Stimulated activated CD4-positive, alpha-beta T cell treated with anti-CD3 and anti-CD28 coated beads, Interleukin-1b, Interleukin-23, amount 100 ng/mL, for 4 hours (primary cell): Measurements from ENCODE around the gene ST3GAL3.

ENCODE experiments used
- DNase-seq, 2 donors: peaks; one replicate each; pipeline ENCODE4 v3.0.0-alpha.2; 2020; ENCODE audit warnings: low read depth in 2 of 2

Gene ST3GAL3

DNA sequence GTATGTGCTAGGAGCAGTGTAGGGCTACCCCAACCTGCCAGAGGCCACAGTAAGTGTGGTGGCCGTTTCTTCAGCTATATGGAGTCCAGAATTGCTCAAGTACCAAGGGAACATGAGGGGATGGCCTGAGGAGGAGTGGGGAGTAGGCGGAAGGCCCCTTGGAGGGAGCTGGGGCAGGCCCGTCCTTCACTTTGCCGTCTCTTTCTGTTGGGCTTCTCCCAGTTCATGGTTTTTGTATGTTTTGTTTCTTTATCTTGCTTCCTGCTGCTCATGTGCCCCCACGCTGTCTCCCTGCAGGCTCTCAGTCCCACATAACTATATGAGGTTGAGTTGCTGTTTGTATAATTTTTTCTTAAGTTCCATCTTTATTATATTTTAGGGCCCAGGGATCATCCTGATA lies 256.6 kb downstream of the ST3GAL3 start:
- no peak for DNase-seq

DNA sequence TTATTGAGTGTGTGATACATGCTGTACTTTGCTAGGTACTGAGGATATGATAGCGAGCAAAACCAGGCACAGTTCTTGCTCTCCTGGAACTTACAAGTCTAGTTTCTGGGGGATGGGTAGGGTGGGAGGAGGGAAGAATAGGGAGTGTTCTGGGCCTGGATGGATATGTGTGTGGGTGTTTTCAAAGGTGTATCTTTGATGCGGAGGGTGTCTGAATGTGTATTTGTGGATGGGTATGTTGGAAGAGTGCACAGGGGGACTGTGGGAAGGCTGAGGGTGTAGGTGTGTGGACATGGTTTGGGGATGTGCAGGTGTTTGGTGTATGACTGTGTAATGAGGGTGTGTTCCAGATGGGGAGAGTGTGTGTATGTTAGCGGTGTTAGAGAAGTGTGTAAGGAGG lies 258.0 kb downstream of the ST3GAL3 start:
- DNase-seq, result no peak

DNA sequence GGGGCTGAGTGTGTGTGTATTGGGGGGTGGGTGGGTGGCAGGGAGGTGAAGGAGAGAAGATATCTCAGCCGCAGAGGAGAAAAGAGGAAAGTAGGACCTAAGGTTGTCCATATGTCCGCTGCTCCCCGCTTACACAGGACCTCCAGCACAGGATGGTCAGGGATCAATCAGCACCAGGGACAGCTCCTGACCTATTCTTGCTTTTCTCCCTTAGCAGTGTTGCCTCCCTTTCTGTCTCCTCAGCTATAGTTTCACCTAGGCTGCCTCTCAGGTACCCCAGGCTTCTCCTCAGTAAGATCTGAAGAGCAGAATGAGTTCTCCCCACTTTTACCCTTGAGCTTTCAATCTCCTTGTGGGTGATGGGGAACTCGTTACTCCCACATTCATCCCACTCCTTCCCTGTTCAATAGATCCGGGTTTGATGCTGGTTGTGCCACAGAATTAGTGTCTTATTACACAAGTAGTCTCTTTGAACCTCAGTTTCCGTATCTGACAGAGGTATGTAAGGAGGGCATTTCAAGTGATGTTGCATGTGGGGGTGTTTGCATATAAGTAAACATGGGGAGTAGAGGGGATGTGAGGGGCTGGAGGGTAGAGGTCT lies 261.1 kb downstream of the ST3GAL3 start:
- DNase-seq, result no peak

DNA sequence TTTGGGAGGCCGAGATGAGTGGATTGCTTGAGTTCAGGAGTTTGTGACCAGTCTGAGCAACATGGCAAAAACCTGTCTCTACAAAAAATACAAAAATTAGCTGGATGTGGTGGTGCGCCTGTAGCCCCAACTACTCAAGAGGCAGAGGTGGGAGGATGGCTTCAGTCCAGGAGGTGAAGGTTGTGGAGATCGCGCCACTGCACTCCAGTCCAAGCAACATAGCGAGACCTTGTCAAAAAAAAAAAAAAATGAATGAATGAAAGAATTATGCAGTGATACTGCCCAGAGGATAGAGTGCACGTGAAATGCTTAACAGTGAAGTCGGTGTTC lies 262.0 kb downstream of the ST3GAL3 start:
- no peak for DNase-seq

DNA sequence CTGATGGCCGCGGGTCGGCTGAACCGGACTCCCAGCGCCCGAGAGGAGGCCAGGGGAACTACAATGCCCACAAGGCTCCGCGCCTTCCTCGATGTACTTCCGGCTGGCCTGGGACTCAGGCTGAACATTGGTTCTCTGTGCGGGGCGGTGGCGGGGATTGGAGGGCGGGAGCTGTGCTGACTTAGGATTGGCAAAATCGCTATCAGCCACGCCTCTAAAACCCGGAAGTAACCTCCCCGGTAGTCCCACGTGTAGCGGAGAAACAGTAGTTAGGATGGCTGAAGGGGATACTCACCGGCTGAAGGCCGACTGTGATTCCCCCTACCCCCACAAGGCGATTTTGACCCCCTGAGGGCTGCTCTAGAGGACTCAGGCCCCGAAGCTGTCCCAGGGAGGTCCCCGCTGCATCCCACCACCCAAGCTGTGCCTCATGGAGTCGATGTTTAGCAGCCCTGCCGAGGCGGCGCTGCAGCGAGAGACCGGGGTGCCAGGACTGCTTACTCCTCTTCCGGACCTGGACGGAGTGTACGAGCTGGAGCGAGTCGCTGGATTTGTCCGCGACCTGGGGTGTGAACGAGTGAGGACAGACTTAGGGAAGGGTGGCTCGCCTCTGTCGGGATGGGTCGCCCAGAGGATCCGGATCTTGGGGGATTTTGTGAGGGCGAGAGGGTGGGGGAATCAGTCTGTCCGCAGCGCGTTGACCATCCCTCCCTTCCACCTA lies 262.6 kb downstream of the ST3GAL3 start, which contains the start of gene DPH2:
TSS of gene DPH2 (plus strand) at position 265 of the 721 bp plus-strand sequence. CDS start at position 431, 166 bp downstream.
- peak; percentile 91 to 94 for DNase-seq

DNA sequence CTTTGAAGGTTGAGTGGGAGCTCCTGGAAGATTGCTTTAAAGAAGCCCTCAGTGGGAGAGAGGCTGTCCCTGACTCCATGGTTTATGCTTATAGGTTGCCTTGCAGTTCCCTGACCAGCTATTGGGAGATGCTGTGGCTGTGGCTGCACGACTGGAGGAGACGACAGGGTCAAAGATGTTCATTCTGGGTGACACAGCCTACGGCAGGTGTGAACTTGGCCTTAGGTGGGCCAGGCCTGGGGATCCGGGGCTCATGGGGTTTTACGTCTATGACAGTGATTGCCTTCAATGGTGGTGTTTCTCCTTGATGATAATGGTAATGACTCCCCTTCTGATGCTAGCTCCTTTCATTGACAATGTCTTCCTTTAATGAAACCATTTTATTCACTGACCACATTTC lies 263.2 kb downstream of the ST3GAL3 start:
- DNase-seq, result no peak

DNA sequence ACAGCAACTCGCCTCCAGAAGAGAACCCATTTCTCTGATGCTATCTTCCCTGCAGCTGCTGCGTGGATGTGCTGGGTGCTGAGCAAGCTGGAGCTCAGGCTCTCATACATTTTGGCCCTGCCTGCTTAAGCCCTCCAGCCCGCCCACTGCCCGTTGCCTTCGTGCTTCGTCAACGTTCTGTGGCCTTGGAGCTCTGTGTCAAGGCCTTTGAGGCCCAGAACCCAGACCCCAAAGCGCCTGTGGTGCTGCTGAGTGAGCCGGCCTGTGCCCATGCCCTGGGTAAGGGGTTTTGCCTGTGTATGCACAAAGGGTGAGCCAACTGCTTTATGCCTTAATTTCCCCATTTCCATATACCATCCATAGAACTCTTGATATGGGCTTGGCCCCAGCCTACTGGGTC lies 263.6 kb downstream of the ST3GAL3 start:
- no peak for DNase-seq

DNA sequence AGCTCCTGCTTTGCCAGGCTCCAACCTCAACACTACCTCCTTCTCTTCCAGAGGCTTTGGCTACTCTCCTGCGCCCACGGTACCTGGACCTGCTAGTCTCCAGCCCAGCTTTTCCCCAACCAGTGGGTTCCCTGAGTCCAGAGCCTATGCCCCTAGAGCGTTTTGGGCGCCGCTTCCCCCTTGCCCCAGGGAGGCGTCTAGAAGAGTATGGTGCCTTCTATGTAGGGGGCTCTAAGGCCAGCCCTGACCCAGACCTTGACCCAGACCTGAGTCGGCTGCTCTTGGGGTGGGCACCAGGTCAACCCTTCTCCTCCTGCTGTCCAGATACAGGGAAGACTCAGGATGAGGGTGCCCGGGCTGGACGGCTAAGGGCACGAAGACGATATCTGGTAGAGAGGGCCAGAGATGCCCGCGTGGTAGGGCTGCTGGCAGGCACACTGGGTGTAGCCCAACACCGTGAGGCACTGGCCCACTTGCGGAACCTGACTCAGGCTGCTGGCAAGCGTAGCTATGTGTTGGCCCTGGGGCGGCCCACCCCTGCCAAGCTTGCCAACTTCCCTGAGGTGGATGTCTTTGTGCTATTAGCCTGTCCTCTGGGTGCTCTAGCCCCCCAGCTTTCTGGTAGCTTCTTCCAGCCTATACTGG lies 264.1 kb downstream of the ST3GAL3 start:
- DNase-seq, result no peak

DNA sequence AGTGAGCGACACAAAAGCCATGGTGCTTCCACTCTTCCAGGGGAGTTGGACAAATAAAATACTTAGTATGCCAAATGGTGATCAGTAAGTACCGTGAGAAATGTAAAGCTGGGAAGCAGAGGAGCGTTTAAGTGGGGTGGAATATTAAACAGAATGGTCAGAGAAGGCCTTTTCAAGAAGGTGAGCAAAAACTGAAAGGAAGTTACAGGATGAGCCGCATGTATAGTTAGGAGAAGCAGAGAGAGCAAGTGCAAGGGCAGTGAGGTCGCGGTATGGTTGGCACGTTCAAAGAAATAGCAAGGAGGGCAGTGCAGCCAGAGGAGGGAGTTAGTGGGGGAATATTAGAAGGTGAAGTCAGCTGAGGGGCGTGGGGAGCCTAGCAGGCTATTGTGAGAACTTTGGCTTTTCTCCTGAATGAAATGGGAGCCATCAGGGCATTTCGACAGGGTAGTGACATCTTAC lies 266.7 kb downstream of the ST3GAL3 start:
- DNase-seq, result no peak

DNA sequence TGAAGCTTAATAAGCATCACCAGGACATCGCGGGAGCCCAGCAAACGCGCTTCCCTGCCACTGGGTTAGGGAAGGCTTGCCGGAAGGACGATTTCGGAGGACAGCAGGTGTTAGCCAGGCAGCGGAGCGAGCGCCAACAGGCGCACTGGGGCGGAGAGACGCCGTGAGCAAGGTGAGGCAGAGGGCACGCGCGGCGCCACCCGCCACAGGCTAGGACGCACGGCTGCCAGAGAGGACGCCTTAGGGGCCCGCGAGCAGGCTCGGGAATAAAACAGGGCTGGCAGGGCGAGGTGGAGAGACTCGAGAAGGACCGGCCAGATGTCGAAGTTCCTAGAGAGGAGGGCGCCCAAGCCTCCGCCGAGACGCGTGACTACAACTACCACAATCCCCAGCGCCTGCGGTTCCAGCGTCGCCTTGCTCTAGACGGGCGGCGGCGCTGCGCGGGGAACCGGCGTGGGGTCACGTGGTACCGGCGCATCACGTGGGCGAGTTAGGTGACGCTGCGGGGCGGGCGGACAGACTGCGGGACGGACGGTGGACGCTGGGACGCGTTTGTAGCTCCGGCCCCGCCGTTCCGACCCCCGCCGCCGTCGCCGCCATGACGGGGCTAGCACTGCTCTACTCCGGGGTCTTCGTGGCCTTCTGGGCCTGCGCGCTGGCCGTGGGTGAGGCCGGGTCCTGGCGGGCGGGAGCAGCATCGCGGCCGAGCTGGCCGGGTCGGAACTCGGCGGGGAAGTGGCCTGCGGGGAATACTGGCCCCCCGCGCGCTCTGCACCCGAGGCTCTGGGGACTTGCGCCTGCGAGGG lies 267.3 kb downstream of the ST3GAL3 start, which contains the start of gene ATP6V0B:
TSS of gene ATP6V0B (plus strand) at position 518 of the 806 bp plus-strand sequence. CDS start at position 599, 81 bp downstream.
- peak; percentile 91 to 96 for DNase-seq

DNA sequence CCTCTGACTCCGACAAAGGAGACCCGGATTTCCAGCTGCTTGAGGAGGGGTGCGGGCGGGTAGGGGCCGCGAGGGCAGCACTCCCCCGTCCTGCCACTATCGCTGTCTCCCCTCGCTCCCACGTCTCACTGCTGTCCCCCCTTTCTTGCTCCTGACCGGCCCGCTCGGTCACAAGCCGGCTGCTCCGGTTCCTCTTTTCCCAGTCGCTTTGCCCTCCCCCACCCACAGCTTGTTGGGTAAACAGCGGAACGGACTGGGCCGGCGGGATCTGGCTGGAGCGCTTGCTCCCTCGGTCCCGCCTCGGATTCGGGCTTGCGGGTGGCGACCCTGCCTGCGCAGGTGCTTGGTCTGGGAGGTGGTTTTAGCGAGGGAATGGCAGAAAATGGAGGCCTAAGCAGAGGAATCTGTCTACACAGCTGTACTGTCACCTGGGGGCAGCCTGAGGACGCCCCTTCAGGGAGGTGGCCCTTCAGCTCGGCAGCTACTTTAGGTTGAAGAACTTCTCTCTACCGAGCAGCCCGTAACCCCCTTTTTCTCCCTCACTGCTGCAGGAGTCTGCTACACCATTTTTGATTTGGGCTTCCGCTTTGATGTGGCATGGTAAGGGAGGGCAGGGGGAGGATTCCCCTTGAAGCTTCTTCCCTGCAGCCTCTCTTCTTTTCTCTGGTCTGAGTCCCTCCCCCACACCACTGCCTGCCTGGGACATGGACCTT lies 268.1 kb downstream of the ST3GAL3 start:
- DNase-seq, result no peak

DNA sequence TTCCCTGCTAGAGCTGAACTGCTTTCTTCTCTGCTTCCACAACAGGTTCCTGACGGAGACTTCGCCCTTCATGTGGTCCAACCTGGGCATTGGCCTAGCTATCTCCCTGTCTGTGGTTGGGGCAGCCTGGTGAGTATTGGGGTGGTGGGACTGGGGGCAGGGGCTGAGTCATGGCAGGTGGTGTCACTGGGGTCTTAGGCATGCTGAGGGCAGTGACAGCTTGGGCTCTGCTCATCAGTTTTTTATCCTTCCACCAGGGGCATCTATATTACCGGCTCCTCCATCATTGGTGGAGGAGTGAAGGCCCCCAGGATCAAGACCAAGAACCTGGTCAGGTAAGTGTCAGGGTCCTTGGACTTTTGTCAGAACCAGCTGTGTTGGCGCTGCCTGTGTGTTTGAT lies 268.7 kb downstream of the ST3GAL3 start:
- no peak for DNase-seq

DNA sequence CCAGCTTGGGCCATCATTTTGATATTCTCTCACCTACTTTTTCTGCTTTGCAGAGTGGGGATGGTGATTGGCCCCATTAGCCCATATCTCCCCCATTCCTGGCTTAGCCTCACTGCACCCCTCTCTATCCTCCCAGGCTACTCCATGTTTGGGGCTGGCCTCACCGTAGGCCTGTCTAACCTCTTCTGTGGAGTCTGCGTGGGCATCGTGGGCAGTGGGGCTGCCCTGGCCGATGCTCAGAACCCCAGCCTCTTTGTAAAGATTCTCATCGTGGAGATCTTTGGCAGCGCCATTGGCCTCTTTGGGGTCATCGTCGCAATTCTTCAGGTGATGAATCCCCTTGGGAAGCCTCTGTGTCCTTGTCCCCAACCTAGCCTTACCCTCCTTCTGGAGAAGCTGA lies 269.6 kb downstream of the ST3GAL3 start:
- no peak for DNase-seq

DNA sequence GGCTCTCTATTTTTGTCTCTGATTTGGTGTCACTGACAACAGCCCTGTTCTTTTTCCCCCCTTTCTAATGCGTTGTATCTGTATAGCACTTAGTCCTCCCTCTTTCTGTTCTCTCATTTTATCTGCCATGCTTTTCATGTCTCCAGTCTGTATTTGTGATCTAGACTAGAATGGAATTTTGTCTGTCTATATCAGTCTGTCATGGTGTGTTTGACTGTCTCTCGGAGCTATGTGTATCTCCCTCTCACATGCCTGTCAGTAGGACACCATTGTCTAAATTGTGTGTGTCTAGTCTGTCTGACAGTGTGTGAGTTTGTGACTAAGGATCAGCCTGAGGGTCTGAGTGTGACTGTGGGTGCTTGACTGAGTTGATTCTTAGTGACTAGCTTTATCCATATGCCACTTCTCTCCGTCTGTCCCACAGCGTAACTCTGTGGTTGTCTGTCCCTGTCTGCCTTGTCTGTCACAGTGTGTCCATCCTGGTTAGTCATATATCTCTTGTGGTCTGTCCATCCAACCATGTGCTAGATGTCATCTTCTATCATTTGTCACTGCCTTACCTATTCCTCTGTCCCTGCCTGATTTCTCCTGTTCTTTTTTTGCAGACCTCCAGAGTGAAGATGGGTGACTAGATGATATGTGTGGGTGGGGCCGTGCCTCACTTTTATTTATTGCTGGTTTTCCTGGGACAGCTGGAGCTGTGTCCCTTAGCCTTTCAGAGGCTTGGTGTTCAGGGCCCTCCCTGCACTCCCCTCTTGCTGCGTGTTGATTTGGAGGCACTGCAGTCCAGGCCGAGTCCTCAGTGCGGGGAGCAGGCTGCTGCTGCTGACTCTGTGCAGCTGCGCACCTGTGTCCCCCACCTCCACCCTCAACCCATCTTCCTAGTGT lies 270.3 kb downstream of the ST3GAL3 start:
- no peak for DNase-seq

DNA sequence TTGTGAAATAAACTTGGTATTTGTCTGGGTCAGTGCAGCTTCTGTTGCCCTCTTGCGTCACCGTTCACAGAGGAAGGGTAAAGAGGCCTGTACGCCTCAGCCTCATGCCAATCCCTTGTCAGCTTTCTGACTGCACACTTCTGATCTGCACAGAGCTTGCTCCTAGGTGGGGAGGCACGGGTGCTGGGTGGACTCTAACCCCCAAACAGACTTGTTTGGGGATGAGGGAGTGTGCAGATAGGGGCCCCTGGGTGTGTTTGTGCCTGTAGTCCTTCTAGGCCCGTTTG lies 270.9 kb downstream of the ST3GAL3 start:
- DNase-seq, result no peak

DNA sequence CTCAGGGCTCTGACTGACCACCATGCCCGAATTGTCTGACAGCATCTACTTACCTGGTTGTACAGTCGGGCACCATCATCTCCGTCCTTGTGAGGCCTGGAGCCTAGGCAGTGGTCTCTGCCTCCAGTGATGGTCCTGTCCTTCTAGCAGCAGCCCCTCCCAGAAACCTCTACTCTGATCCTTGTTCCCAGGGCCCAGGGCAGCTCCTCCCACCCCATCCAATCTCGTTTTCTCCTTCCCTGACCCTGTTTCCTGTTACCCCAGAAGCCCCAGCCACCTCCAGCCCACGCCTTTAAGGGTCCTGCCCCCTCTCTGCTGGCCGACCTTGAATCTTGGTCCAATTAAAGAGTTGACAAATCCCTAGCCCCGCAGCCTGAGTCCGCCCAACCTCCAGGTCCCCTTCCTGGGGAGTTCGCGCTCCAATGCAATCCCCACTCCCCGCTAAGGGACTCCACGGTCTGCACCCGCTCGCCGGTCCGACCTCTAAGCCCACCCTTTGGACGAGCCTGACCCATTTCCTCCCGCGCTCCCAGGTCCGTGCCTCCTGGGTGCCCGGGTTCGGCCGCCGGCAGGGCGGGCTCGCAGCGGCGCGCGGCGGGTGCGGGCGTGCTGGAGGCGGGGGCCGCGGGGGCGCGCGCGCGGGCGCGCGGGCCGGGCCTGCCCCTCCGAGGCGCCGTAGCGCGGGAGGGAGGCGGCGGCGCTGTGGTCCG lies 271.4 kb downstream of the ST3GAL3 start, which contains the start of gene B4GALT2:
TSS of gene B4GALT2 (plus strand) at position 660 of the 710 bp plus-strand sequence. CDS start 1,951 bp downstream, outside the sequence.
- peak in 1 of 2 donors; percentile 51 for DNase-seq

DNA sequence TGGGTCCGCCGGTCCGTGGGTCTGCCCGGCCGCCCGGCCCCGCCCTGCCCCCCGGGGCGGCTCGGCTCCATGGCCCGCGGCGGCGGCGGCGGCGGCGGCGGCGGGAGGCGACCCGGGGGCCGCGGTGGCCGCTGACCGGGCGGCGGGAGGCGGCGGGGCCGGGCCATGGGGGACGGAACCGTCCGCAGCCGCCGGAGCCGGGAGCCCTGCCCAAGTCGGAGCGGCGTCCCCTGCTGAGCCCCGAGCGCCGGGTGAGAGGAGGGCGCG lies 271.9 kb downstream of the ST3GAL3 start:
- no peak for DNase-seq

DNA sequence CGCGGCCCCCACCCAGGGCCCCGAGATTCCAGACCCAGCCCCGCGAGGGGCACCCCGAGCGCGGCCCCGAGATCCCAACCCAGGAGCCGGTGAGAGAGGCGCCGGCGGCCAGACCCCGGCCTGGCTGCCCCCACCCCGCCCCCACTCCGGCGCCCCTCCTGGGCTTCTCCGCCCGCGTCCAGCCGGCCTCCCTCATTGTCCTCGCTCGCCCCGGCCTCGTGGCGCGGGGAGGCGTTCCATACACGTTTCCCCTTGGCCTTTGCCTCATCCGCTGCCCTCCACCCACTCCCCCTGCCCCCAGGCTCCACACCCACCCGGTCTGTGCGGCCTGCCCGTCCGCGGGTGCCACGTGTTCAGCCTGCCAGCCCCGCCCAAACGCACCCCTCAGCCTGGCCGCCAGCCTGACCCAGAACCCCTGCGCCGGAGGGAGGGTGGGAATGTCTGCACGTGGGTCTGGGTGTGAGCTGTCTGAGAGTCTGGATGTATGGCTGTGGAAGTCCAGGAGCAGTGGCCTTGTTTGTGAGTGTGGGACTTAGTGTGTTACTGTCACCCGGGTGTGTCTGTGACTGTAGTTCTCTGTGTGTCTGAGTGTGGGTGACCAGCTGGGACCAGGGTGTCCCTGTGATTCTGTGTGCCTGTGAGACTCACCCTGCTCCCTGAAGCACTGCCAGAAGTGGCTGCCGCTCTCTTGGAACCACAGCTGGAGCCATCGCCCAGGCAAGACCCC lies 272.4 kb downstream of the ST3GAL3 start:
- DNase-seq, result peak in 1 of 2 donors; percentile 22
